Epidermal melanocyte (primary cell): ENCODE data around the gene RBM42.
"Not testable (repeated sequence)": the region's sequence is repeated elsewhere in the genome, so short reads cannot be mapped to it uniquely, and the experiment has no call there.

ENCODE experiments used
- DNase-seq: peaks from one replicate; pipeline ENCODE4 v3.0.0; 2011; ENCODE audit warnings: low spot score; ENCODE audit not compliant: insufficient read length

RBM42 gene

GRCh38 chr19:35628565-35629331 lies at the start of gene RBM42:
Gene RBM42 (plus strand): TSS chr19:35629036. CDS start chr19:35629154, 118 bp downstream.
- DNase-seq: peak; percentile 100

GRCh38 chr19:35582760-35583159 lies 46.1 kb upstream of the RBM42 start:
- no peak for DNase-seq

- DNase-seq: no peak
Observed at GRCh38 chr19:35585848-35586247, 43.0 kb upstream of the RBM42 start, which contains the start of gene PMIS2. Gene PMIS2 (plus strand): TSS chr19:35586173. CDS start chr19:35586260, 87 bp downstream.

GRCh38 chr19:35587321-35587720 lies 41.5 kb upstream of the RBM42 start:
- DNase-seq: no peak

- DNase-seq: no peak
Observed at GRCh38 chr19:35590875-35591274, 38.0 kb upstream of the RBM42 start.

- DNase-seq: no peak
Observed at GRCh38 chr19:35592226-35592625, 36.6 kb upstream of the RBM42 start.

GRCh38 chr19:35595026-35595425 lies 33.8 kb upstream of the RBM42 start:
- not testable (repeated sequence) for DNase-seq

GRCh38 chr19:35595928-35596327 lies 32.9 kb upstream of the RBM42 start:
- no peak for DNase-seq

- DNase-seq: no peak
Observed at GRCh38 chr19:35596366-35596999, 32.4 kb upstream of the RBM42 start.

- DNase-seq: no peak
Observed at GRCh38 chr19:35601971-35602370, 26.9 kb upstream of the RBM42 start.

GRCh38 chr19:35604436-35604835 lies 24.4 kb upstream of the RBM42 start:
- not testable (repeated sequence) for DNase-seq

- not testable (repeated sequence) for DNase-seq
Observed at GRCh38 chr19:35607170-35607569, 21.7 kb upstream of the RBM42 start.

GRCh38 chr19:35607661-35608060 lies 21.2 kb upstream of the RBM42 start:
- DNase-seq: no peak

- no peak for DNase-seq
Observed at GRCh38 chr19:35608251-35608650, 20.6 kb upstream of the RBM42 start.

- DNase-seq: no peak
Observed at GRCh38 chr19:35609851-35610353, 18.9 kb upstream of the RBM42 start.

- no peak for DNase-seq
Observed at GRCh38 chr19:35612224-35612558, 16.6 kb upstream of the RBM42 start.

GRCh38 chr19:35612559-35613321 lies 16.1 kb upstream of the RBM42 start, which contains the start of gene HAUS5:
Gene HAUS5 (plus strand): TSS chr19:35612735. CDS start chr19:35612795, 60 bp downstream.
- peak; percentile 87 for DNase-seq

GRCh38 chr19:35613574-35613973 lies 15.3 kb upstream of the RBM42 start:
- no peak for DNase-seq

- no peak for DNase-seq
Observed at GRCh38 chr19:35615036-35615435, 13.8 kb upstream of the RBM42 start.

- DNase-seq: no peak
Observed at GRCh38 chr19:35618857-35619256, 10.0 kb upstream of the RBM42 start.

GRCh38 chr19:35619290-35619923 lies 9.4 kb upstream of the RBM42 start:
- DNase-seq: no peak
